ENCODE results near the gene NAT8L. TPM values are rescaled to one million over a fixed set of nuclear protein-coding genes. Genes with fewer than 3 reads are reported as not detected.

The NAT8L gene
- total and polyA plus RNA-seq, 2 donors (not counting 3 experiments of a cell fraction or from before 2014, with no cell fraction given), result 0.10 to 0.11 TPM

DNA sequence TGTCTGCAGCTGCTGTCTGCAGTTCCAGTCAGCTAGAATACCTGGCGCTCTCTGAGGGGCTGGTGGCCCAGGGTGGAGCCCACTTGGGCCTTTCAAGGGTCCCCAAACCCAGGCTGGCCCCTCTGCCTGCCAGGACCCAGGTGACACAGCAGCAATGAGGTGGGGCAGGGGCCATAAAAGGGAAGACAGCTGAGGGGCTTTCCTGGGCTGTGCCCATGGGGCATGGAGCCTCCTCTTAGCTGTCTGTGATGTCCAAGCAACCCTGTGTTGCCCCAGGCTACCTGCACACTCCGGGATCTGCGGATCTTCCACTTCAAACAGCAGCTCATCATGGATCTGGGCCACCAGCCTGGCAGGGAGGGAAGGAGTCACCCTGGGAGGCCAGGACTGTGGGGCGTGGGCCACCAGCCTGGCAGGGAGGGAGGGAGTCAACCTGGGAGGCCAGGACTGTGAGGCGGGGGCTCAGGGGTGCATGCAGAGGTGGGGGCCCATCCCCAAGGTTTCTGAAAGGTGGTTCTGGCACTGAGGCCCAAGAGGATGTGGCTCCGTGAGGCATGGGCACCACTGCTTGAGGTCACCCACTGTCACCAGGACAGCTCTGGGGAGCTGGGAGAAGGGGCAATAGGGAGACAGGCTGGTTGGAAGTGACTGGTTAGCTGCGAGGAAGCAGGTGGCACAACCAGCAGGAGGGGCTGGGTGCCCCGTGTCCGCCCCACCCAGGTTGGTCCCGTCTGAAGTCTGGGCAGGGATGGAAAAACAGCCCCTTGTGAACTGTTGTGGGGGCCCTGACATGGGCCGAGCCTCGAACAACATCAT is 16.3 kb downstream of the NAT8L start:
- intact Hi-C loops (cut with micrococcal nuclease) (no loop called here), dilution Hi-C loops (cut with MboI; ENCODE audit: extremely low pct_ligation_motif_present, low sequenced_read_pairs) (no loop called here)
- Histone ChIP-seq H3K27me3 (ENCODE audit: control insufficient read depth in 2 of 2, insufficient read depth in 2 of 2, low read length in 2 of 2) (no peaks in the 10 kb centered on the region), H3K9ac (replicated peaks; ENCODE audit: extremely low read depth, insufficient read depth, low read length) (no peak overlapping the region), H3K4me2 (ENCODE audit: insufficient read depth, low read length) (no peak overlapping the region), H3K27ac (ENCODE audit: insufficient read depth, low read depth, low read length) (no peak overlapping the region), H3K36me3 (ENCODE audit: control insufficient read depth in 2 of 2, extremely low read depth in 1 of 2, insufficient read depth in 2 of 2, low read length in 2 of 2) (no peaks in the 10 kb centered on the region), H3K4me1 (ENCODE audit: control insufficient read depth, extremely low read depth, insufficient read depth, low read length) (no peaks in the 10 kb centered on the region), H3K9me3 (replicated peaks; ENCODE audit: control insufficient read depth, insufficient read depth, low read length) (no peaks in the 10 kb centered on the region), H4K20me1 (replicated peaks; ENCODE audit: control insufficient read depth, extremely low read depth, insufficient read depth, low read length) (no peaks in the 10 kb centered on the region), H3K4me3 (replicated peaks in 1 of 3; ENCODE audit: insufficient read depth in 1 of 3, low read depth in 1 of 3, low read length in 3 of 3) (no peak overlapping the region), H2AFZ (ENCODE audit: low read depth, low read length) (no peak overlapping the region), H3K79me2 (ENCODE audit: control insufficient read depth, insufficient read depth, low read length) (no peaks in the 10 kb centered on the region), H3K9me1 (replicated peaks; ENCODE audit: control insufficient read depth, extremely low read depth, insufficient read depth, low read length) (no peaks in the 10 kb centered on the region)
- CTCF ChIA-PET, result interaction anchor here (0.8 kb wide), 1 partner anchor 24 kb away, joined by 3 read pairs; no protein-coding TSS in a partner anchor
- no TSS peak for BruUV-seq (replicated peaks)
- DNase-seq (ENCODE audit: low read depth, low spot score), result no peak
- FAIRE-seq, result no peak
- TF ChIP-seq POLR2A (IDR thresholded peaks at IDR 0.05; ENCODE audit: low read depth, low read length) (no peak), EZH2 (IDR thresholded peaks at IDR 0.05; ENCODE audit: borderline replicate concordance, low read depth, low read length, severe bottlenecking) (no peak), POLR2AphosphoS5 (IDR thresholded peaks at IDR 0.05; ENCODE audit: insufficient read depth, low read depth, low read length) (no peak), MYC (IDR thresholded peaks at IDR 0.05; ENCODE audit: low read depth, low read length) (no peak), FOS (IDR thresholded peaks at IDR 0.05; ENCODE audit: borderline replicate concordance, insufficient read depth, low read length) (no peak), GATA2 (IDR thresholded peaks at IDR 0.05; ENCODE audit: insufficient read depth, insufficient read length, low read depth, low read length) (no peak), JUN (IDR thresholded peaks at IDR 0.05; ENCODE audit: borderline replicate concordance, insufficient read depth, insufficient read length, low read depth) (no peak)
- TF ChIP-seq, protein P1, sequence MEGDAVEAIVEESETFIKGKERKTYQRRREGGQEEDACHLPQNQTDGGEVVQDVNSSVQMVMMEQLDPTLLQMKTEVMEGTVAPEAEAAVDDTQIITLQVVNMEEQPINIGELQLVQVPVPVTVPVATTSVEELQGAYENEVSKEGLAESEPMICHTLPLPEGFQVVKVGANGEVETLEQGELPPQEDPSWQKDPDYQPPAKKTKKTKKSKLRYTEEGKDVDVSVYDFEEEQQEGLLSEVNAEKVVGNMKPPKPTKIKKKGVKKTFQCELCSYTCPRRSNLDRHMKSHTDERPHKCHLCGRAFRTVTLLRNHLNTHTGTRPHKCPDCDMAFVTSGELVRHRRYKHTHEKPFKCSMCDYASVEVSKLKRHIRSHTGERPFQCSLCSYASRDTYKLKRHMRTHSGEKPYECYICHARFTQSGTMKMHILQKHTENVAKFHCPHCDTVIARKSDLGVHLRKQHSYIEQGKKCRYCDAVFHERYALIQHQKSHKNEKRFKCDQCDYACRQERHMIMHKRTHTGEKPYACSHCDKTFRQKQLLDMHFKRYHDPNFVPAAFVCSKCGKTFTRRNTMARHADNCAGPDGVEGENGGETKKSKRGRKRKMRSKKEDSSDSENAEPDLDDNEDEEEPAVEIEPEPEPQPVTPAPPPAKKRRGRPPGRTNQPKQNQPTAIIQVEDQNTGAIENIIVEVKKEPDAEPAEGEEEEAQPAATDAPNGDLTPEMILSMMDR (IDR thresholded peaks at IDR 0.05; ENCODE audit: extremely low read depth in 1 of 2, insufficient read depth in 1 of 2, low read depth in 1 of 2, low read length in 2 of 2), result no peak
- TF ChIP-seq, protein P2, sequence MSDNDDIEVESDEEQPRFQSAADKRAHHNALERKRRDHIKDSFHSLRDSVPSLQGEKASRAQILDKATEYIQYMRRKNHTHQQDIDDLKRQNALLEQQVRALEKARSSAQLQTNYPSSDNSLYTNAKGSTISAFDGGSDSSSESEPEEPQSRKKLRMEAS (IDR thresholded peaks at IDR 0.05; ENCODE audit: insufficient read depth, insufficient read length), result no peak
- POLR2A ChIA-PET, result no interaction called here

Measured in endothelial cell of umbilical vein (primary cell).